GM19468 (cell line): ENCODE results near the gene GNAZ.
"Not testable (repeated sequence)": the region's sequence is repeated elsewhere in the genome, so short reads cannot be mapped to it uniquely, and the experiment has no call there.

Experiments
- ATAC-seq: cut with Tn5 transposase; IDR thresholded peaks from one replicate; pipeline ENCODE4 v1.9.1; 2021; ENCODE audit warnings: mild to moderate bottlenecking, moderate library complexity, moderate number of reproducible peaks; ENCODE audit not compliant: unreplicated experiment; ENCODE audit errors: extremely low read depth

GNAZ gene

GRCh38 chr22:23070418-23071229 is at the start of gene GNAZ:
GNAZ (plus strand) TSS chr22:23070519; CDS start chr22:23095696, 25,177 bp downstream.
- ATAC-seq, result no peak

- ATAC-seq, result no peak
Observed at GRCh38 chr22:23020659-23021293, 49.5 kb upstream of the GNAZ start.

- not testable (repeated sequence) for ATAC-seq
Observed at GRCh38 chr22:23021660-23022353, 48.5 kb upstream of the GNAZ start.

GRCh38 chr22:23023294-23023693 is 47.0 kb upstream of the GNAZ start:
- no peak for ATAC-seq

- no peak for ATAC-seq
Observed at GRCh38 chr22:23026777-23027176, 43.5 kb upstream of the GNAZ start.

- ATAC-seq, result not testable (repeated sequence)
Observed at GRCh38 chr22:23027849-23028248, 42.5 kb upstream of the GNAZ start.

- no peak for ATAC-seq
Observed at GRCh38 chr22:23029521-23030228, 40.6 kb upstream of the GNAZ start.

GRCh38 chr22:23031381-23031780 is 38.9 kb upstream of the GNAZ start:
- ATAC-seq, result no peak

- no peak for ATAC-seq
Observed at GRCh38 chr22:23031786-23032185, 38.5 kb upstream of the GNAZ start.

GRCh38 chr22:23032658-23033057 is 37.7 kb upstream of the GNAZ start:
- ATAC-seq, result no peak

GRCh38 chr22:23033116-23033905 is 37.0 kb upstream of the GNAZ start:
- ATAC-seq, result no peak

- no peak for ATAC-seq
Observed at GRCh38 chr22:23034621-23035556, 35.4 kb upstream of the GNAZ start.

- no peak for ATAC-seq
Observed at GRCh38 chr22:23035557-23036277, 34.6 kb upstream of the GNAZ start.

- no peak for ATAC-seq
Observed at GRCh38 chr22:23036684-23037428, 33.5 kb upstream of the GNAZ start.

GRCh38 chr22:23037429-23038333 is 32.6 kb upstream of the GNAZ start:
- ATAC-seq, result no peak

- ATAC-seq, result no peak
Observed at GRCh38 chr22:23038334-23038642, 32.0 kb upstream of the GNAZ start.
